ENCODE data around the gene MVB12B. TPM values are rescaled to one million over a fixed set of nuclear protein-coding genes. Genes with fewer than 3 reads are reported as not detected.

The MVB12B gene
- total and polyA plus RNA-seq, 2 of the 8 experiments (the other 6 are each of a cell fraction or from before 2014, with no cell fraction given): 2.6 to 5.0 TPM

DNA sequence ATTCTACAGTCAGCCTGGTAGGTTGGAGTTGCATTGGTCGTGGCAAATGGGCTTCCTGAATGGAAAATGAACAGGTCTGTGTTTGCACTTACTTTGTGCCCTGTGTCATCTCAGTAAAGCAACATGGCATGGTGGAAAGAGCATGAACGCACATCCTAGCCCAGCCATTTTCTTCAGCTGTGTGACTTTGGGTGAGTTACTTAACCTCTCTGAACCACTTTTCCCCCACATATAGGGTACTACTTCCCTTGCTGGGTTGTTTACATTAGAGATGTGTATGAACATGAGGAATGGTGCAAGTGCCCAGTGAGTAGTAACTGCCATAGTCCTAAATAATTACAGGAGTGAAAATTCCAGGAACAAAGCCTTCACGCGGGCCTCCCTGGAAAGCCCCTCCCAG is 83.6 kb downstream of the MVB12B start (continued):
- TF ChIP-seq TAF7 (optimal IDR thresholded peaks at IDR 0.05; ENCODE audit: borderline replicate concordance, low read depth, low read length) (no peak), PHF8 (conservative IDR thresholded peaks at IDR 0.05; ENCODE audit: low read depth, low read length) (no peak)
